Vagina (tissue), 2 donors: Measurements from ENCODE around the gene RTN3. TPM values are rescaled to one million over a fixed set of nuclear protein-coding genes. Genes with fewer than 3 reads are reported as not detected.

Source experiments
- DNase-seq, 2 donors: peaks; one replicate each; pipeline ENCODE4 v3.0.0-alpha.2; 2017; ENCODE audit errors: extremely low spot score in 2 of 2
- H3K27ac ChIP-seq: fragments of 200-600 bp; sonication (generic); one replicate; pipeline ENCODE4 v1.5.1; 2019
- H3K27me3 ChIP-seq: fragments of 200-600 bp; sonication (generic); one replicate; pipeline ENCODE4 v1.5.1; 2019
- H3K36me3 ChIP-seq, 2 donors: fragments of 200-600 bp; sonication (generic); one replicate each; pipeline ENCODE4 v1.5.1; 2017 to 2019
- H3K4me1 ChIP-seq: fragments of 200-600 bp; sonication (generic); one replicate; pipeline ENCODE4 v1.5.1; 2019
- H3K4me3 ChIP-seq, 2 donors: fragments of 200-600 bp; sonication (generic); 1 replicate in 1 of 2; 2 replicates in 1 of 2; pipeline ENCODE4 v1.5.1; 2016 to 2019
- H3K9me3 ChIP-seq: fragments of 200-600 bp; sonication (generic); one replicate; pipeline ENCODE4 v1.5.1; 2019
- POLR2A ChIP-seq, 2 donors: fragments of 450-650 bp; IDR thresholded peaks; one replicate each; pipeline ENCODE4 v1.6.1; 2017; ENCODE audit warnings: antibody characterized with exemption in 2 of 2, mild to moderate bottlenecking in 2 of 2, moderate library complexity in 2 of 2
- POLR2AphosphoS5 ChIP-seq, 2 donors: sonication (generic); formaldehyde crosslinking; IDR thresholded peaks; one replicate each; pipeline ENCODE4 v1.9.0; 2017; ENCODE audit warnings: antibody characterized with exemption in 2 of 2, mild to moderate bottlenecking in 2 of 2, low read depth in 1 of 2; ENCODE audit not compliant: insufficient read depth in 1 of 2
- intact Hi-C: fragments of 100-400 bp; cut with DNase I; formaldehyde crosslinking; loops from one replicate; pipeline ENCODE4 v1.15.1; 2023
- small RNA-seq: library from RNA; depleted of rRNA; stranded (forward); fragments of <200 nt; gene quantifications from one replicate; pipeline ENCODE3, GENCODE V24; 2016
- total RNA-seq: library from RNA; depleted of rRNA; stranded (reverse); fragments of >200 nt; gene quantifications from one replicate; pipeline ENCODE4 v1.2.3, GENCODE V29; 2016
- TF ChIP-seq, protein P1 (sequence below), 3 experiments: fragments of 450-650 bp in 2 of 3; fragments of 200-600 bp in 1 of 3; sonication (generic) in 1 of 3; IDR thresholded peaks; one replicate each; pipeline ENCODE4 v1.5.1; 2017 to 2019; ENCODE audit warnings: antibody characterized with exemption in 3 of 3, mild to moderate bottlenecking in 2 of 3, moderate library complexity in 2 of 3

Gene RTN3
- total RNA-seq, 1 donor from 2014 or later, result 75.1 TPM

DNA sequence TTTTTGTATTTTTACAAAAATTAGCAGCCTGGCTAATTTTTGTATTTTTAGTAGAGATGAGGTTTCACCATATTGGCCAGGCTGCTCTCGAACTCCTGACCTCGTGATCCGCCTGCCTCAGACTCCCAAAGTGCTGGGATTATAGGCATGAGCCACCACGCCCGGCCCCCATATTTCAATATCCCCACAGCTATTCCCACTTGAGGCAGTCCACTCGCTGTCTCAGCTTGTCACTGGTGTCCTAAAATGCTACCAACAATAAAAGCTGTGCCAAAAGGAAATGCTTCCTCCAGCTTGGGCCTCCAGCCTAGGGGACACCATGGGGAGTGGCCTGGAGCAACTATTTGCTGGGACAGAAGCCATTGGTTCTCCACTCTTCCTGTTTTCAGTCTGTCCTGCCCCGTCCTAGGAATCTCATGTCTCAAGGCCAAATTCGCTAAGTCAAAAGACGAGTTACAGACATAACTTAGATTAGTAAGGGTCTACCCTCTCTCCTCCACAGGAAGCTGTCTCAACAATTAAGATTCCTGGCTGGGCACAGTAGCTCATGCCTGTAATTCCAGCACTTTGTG, 124.6 kb downstream of the RTN3 start:
- no peak for DNase-seq
- no peaks in the 10 kb centered on the region for H3K27me3 ChIP-seq
- intact Hi-C loops, result no loop called here
- peaks cover 21% of the 10 kb centered on the region for H3K4me1 ChIP-seq
- H3K36me3 ChIP-seq, result no peaks in the 10 kb centered on the region
- H3K4me3 ChIP-seq, result no peak overlapping the region
- no peak overlapping the region for H3K27ac ChIP-seq
- H3K9me3 ChIP-seq, result no peaks in the 10 kb centered on the region
- TF ChIP-seq POLR2AphosphoS5 (IDR thresholded peaks at IDR 0.05; ENCODE audit: insufficient read depth in 1 of 2, low read depth in 1 of 2) (no peak), POLR2A (IDR thresholded peaks at IDR 0.05) (no peak)
- TF ChIP-seq, protein P1, sequence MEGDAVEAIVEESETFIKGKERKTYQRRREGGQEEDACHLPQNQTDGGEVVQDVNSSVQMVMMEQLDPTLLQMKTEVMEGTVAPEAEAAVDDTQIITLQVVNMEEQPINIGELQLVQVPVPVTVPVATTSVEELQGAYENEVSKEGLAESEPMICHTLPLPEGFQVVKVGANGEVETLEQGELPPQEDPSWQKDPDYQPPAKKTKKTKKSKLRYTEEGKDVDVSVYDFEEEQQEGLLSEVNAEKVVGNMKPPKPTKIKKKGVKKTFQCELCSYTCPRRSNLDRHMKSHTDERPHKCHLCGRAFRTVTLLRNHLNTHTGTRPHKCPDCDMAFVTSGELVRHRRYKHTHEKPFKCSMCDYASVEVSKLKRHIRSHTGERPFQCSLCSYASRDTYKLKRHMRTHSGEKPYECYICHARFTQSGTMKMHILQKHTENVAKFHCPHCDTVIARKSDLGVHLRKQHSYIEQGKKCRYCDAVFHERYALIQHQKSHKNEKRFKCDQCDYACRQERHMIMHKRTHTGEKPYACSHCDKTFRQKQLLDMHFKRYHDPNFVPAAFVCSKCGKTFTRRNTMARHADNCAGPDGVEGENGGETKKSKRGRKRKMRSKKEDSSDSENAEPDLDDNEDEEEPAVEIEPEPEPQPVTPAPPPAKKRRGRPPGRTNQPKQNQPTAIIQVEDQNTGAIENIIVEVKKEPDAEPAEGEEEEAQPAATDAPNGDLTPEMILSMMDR (IDR thresholded peaks at IDR 0.05), result no peak

Small RNA genes within 50 kb of the gene (small RNA-seq; reads per million reads assigned to genes)
- gene AP000753.3, result not detected
- not detected for gene RN7SL596P

Other genes with a start within 250 kb of the RTN3 start
- gene PLAAT5, start 190.3 kb upstream of the RTN3 start, total RNA-seq, result 0.74 TPM
- 2.7 TPM for gene LGALS12, start 175.4 kb upstream of the RTN3 start, total RNA-seq
- 43.5 TPM for gene PLAAT4, start 144.7 kb upstream of the RTN3 start, total RNA-seq
- not detected for gene PLAAT2, start 118.1 kb upstream of the RTN3 start, total RNA-seq
- gene PLAAT3, start 67.1 kb upstream of the RTN3 start, total RNA-seq, result 17.2 TPM
- 72.2 TPM for gene ATL3, start 10.1 kb upstream of the RTN3 start, total RNA-seq
- gene ZFTA, start 87.3 kb downstream of the RTN3 start, total RNA-seq, result 13.0 TPM
- 6.6 TPM for gene SPINDOC, start 132.0 kb downstream of the RTN3 start, total RNA-seq
- gene MARK2, start 157.6 kb downstream of the RTN3 start, total RNA-seq, result 35.6 TPM
- gene RCOR2, start 235.7 kb downstream of the RTN3 start, total RNA-seq, result not detected